ENCODE data around the gene OSCAR. TPM values are rescaled to one million over a fixed set of nuclear protein-coding genes. Genes with fewer than 3 reads are reported as not detected.

OSCAR gene
- total and polyA plus RNA-seq, 10 of the 15 experiments (the other 5 are each of a cell fraction or from before 2014, with no cell fraction given): 0.08 to 0.27 (median 0.10) TPM; not detected in 7

DNA sequence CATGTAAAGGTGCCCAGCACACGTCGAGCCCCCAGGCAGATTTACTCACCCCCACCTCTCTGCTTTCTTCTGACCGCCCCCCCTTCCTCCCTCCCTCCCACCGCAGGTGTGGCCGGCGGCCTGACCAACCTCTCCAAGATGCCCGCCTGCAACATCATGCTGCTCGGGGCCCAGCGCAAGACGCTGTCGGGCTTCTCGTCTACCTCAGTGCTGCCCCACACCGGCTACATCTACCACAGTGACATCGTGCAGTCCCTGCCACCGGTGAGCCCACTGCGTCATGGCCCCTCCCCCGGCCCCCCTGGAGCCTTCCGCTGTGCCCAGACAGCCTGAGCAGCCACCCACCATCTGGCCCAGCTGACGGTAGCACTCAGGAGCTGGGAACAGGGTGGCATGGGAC, 23.8 kb upstream of the OSCAR start:
- in situ Hi-C loops (cut with MboI): no loop called here

More for the DNA sequence above, 23.8 kb upstream of the OSCAR start:
- Histone ChIP-seq H3K27ac (ENCODE audit: control insufficient read depth, insufficient read depth) (no peak overlapping the region), H3K79me2 (ENCODE audit: control insufficient read depth, insufficient read depth, low read length) (no peaks in the 10 kb centered on the region), H3K27me3 (replicated peaks in 1 of 2; ENCODE audit: control insufficient read depth in 2 of 2, insufficient read depth in 2 of 2, low read length in 1 of 2) (no peaks in the 10 kb centered on the region), H4K20me1 (ENCODE audit: control insufficient read depth, insufficient read depth) (no peaks in the 10 kb centered on the region), H2AFZ (ENCODE audit: control insufficient read depth, low read depth, low read length) (no peak overlapping the region), H3K36me3 (ENCODE audit: control insufficient read depth in 2 of 2, insufficient read depth in 2 of 2, low read length in 1 of 2) (peaks cover 8 to 31% of the 10 kb centered on the region in 2 experiments), H3K9me3 (replicated peaks; ENCODE audit: control insufficient read depth, insufficient read depth, low read length) (no peaks in the 10 kb centered on the region), H3K9ac (ENCODE audit: control insufficient read depth, insufficient read depth, low read length) (no peak overlapping the region), H3K4me2 (ENCODE audit: control insufficient read depth, insufficient read depth) (no peak overlapping the region), H3K4me1 (ENCODE audit: control insufficient read depth, insufficient read depth, low read length) (no peaks in the 10 kb centered on the region), H3K4me3 (no peak overlapping the region)
- SMC1A ChIA-PET (ENCODE audit: uncharacterized antibody, unreplicated experiment): no interaction called here
- FAIRE-seq (no peak), ATAC-seq (no peak), DNase-seq (ENCODE audit: low read depth, low spot score) (no peak)
- RAD21 ChIA-PET (ENCODE audit: unreplicated experiment): no interaction called here
- no TSS peak for BruUV-seq (replicated peaks)
- TF ChIP-seq CEBPB (IDR thresholded peaks at IDR 0.05; ENCODE audit: borderline replicate concordance in 1 of 2, low read depth in 2 of 2, low read length in 2 of 2): no peak
- TF ChIP-seq, protein P1, sequence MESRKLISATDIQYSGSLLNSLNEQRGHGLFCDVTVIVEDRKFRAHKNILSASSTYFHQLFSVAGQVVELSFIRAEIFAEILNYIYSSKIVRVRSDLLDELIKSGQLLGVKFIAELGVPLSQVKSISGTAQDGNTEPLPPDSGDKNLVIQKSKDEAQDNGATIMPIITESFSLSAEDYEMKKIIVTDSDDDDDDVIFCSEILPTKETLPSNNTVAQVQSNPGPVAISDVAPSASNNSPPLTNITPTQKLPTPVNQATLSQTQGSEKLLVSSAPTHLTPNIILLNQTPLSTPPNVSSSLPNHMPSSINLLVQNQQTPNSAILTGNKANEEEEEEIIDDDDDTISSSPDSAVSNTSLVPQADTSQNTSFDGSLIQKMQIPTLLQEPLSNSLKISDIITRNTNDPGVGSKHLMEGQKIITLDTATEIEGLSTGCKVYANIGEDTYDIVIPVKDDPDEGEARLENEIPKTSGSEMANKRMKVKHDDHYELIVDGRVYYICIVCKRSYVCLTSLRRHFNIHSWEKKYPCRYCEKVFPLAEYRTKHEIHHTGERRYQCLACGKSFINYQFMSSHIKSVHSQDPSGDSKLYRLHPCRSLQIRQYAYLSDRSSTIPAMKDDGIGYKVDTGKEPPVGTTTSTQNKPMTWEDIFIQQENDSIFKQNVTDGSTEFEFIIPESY (IDR thresholded peaks at IDR 0.05): no peak
- no peak for TF ChIP-seq LARP7 (IDR thresholded peaks at IDR 0.05)
- TF ChIP-seq, protein P2, sequence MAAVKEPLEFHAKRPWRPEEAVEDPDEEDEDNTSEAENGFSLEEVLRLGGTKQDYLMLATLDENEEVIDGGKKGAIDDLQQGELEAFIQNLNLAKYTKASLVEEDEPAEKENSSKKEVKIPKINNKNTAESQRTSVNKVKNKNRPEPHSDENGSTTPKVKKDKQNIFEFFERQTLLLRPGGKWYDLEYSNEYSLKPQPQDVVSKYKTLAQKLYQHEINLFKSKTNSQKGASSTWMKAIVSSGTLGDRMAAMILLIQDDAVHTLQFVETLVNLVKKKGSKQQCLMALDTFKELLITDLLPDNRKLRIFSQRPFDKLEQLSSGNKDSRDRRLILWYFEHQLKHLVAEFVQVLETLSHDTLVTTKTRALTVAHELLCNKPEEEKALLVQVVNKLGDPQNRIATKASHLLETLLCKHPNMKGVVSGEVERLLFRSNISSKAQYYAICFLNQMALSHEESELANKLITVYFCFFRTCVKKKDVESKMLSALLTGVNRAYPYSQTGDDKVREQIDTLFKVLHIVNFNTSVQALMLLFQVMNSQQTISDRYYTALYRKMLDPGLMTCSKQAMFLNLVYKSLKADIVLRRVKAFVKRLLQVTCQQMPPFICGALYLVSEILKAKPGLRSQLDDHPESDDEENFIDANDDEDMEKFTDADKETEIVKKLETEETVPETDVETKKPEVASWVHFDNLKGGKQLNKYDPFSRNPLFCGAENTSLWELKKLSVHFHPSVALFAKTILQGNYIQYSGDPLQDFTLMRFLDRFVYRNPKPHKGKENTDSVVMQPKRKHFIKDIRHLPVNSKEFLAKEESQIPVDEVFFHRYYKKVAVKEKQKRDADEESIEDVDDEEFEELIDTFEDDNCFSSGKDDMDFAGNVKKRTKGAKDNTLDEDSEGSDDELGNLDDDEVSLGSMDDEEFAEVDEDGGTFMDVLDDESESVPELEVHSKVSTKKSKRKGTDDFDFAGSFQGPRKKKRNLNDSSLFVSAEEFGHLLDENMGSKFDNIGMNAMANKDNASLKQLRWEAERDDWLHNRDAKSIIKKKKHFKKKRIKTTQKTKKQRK (IDR thresholded peaks at IDR 0.05; ENCODE audit: low read depth, low read length): no peak
- TF ChIP-seq MYB (IDR thresholded peaks at IDR 0.05; ENCODE audit: borderline replicate concordance, low read depth, low read length): no peak
- TF ChIP-seq, protein P3, sequence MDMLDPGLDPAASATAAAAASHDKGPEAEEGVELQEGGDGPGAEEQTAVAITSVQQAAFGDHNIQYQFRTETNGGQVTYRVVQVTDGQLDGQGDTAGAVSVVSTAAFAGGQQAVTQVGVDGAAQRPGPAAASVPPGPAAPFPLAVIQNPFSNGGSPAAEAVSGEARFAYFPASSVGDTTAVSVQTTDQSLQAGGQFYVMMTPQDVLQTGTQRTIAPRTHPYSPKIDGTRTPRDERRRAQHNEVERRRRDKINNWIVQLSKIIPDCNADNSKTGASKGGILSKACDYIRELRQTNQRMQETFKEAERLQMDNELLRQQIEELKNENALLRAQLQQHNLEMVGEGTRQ (IDR thresholded peaks at IDR 0.05; ENCODE audit: borderline replicate concordance, low read depth, low read length): no peak
- TF ChIP-seq, protein P4, sequence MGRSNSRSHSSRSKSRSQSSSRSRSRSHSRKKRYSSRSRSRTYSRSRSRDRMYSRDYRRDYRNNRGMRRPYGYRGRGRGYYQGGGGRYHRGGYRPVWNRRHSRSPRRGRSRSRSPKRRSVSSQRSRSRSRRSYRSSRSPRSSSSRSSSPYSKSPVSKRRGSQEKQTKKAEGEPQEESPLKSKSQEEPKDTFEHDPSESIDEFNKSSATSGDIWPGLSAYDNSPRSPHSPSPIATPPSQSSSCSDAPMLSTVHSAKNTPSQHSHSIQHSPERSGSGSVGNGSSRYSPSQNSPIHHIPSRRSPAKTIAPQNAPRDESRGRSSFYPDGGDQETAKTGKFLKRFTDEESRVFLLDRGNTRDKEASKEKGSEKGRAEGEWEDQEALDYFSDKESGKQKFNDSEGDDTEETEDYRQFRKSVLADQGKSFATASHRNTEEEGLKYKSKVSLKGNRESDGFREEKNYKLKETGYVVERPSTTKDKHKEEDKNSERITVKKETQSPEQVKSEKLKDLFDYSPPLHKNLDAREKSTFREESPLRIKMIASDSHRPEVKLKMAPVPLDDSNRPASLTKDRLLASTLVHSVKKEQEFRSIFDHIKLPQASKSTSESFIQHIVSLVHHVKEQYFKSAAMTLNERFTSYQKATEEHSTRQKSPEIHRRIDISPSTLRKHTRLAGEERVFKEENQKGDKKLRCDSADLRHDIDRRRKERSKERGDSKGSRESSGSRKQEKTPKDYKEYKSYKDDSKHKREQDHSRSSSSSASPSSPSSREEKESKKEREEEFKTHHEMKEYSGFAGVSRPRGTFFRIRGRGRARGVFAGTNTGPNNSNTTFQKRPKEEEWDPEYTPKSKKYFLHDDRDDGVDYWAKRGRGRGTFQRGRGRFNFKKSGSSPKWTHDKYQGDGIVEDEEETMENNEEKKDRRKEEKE (IDR thresholded peaks at IDR 0.05): no peak
- TF ChIP-seq CBX5 (IDR thresholded peaks at IDR 0.05; ENCODE audit: low read depth): no peak
- CTCF ChIA-PET: interaction anchor here (0.6 kb wide), 1 partner anchor 93 kb away, joined by 3 read pairs; no protein-coding TSS in a partner anchor
- POLR2A ChIA-PET: interaction anchor here (1.2 kb wide), 1 partner anchor 13 kb away, joined by 5 read pairs; no protein-coding TSS in a partner anchor
- intact Hi-C loops (cut with micrococcal nuclease; ENCODE audit: unreplicated experiment): no loop called here
- WGBS (ENCODE audit: insufficient coverage, insufficient replicate concordance, low lambda C conversion rate, missing lambda C conversion rate): 96% methylated on average over 13 of the region's 19 CpGs
